ENCODE data around the gene UNKL. TPM values are rescaled to one million over a fixed set of nuclear protein-coding genes. Genes with fewer than 3 reads are reported as not detected.

Gene UNKL
- total RNA-seq, 4 donors from 2014 or later = 31.8 to 38.8 (median 35.8) TPM

- DNase-seq = no peak
- ATAC-seq = no peak
- H3K4me3 ChIP-seq = peak overlapping the region in 1 of 4 donors; percentile 44
- TF ChIP-seq CTCF (IDR thresholded peaks at IDR 0.05 in 4 of 5, conservative IDR thresholded peaks at IDR 0.05 in 1 of 5) (no peak), POLR2A (IDR thresholded peaks at IDR 0.05) (no peak)
- no peaks in the 10 kb centered on the region for H3K4me1 ChIP-seq
- no peaks in the 10 kb centered on the region for H3K9me3 ChIP-seq
- peak overlapping the region in 1 of 4 donors; percentile 51 for H3K27ac ChIP-seq
- in situ Hi-C loops (cut with MboI; ENCODE audit: low sequenced_read_pairs in 4 of 4) = no loop called here
- no peaks in the 10 kb centered on the region for H3K36me3 ChIP-seq
- H3K27me3 ChIP-seq = no peaks in the 10 kb centered on the region
- intact Hi-C loops (cut with DNase I; ENCODE audit: low total_unique reads) = no loop called here
Observed at GRCh38 chr16:1433263-1433560, 18.7 kb upstream of the UNKL start.

- Histone ChIP-seq H3K27ac (peak overlapping the region in 3 of 4 donors; percentile 27 to 51 (median 39)), H3K36me3 (no peaks in the 10 kb centered on the region), H3K4me1 (no peaks in the 10 kb centered on the region), H3K27me3 (no peaks in the 10 kb centered on the region), H3K9me3 (no peaks in the 10 kb centered on the region), H3K4me3 (peak overlapping the region in 3 of 4 donors; percentile 11 to 44 (median 13))
- no peak for DNase-seq
- in situ Hi-C loops (cut with MboI; ENCODE audit: low sequenced_read_pairs in 4 of 4) (no loop called here), intact Hi-C loops (cut with DNase I; ENCODE audit: low total_unique reads) (no loop called here)
- ATAC-seq = no peak
- TF ChIP-seq CTCF (IDR thresholded peaks at IDR 0.05 in 4 of 5, conservative IDR thresholded peaks at IDR 0.05 in 1 of 5) (no peak), POLR2A (IDR thresholded peaks at IDR 0.05) (no peak)
Observed at GRCh38 chr16:1432388-1433262, 18.1 kb upstream of the UNKL start.

- Histone ChIP-seq H3K9me3 (no peaks in the 10 kb centered on the region), H3K4me3 (peak overlapping the region in 1 of 4 donors; percentile 44), H3K36me3 (no peaks in the 10 kb centered on the region), H3K27ac (peak overlapping the region in 1 of 4 donors; percentile 51), H3K27me3 (no peaks in the 10 kb centered on the region), H3K4me1 (no peaks in the 10 kb centered on the region)
- DNase-seq (no peak), ATAC-seq (no peak)
- in situ Hi-C loops (cut with MboI; ENCODE audit: low sequenced_read_pairs in 4 of 4) = no loop called here
- intact Hi-C loops (cut with DNase I; ENCODE audit: low total_unique reads) = no loop called here
- no peak for TF ChIP-seq CTCF (IDR thresholded peaks at IDR 0.05 in 4 of 5, conservative IDR thresholded peaks at IDR 0.05 in 1 of 5)
- TF ChIP-seq POLR2A (IDR thresholded peaks at IDR 0.05) = no peak
Observed at GRCh38 chr16:1431497-1432270, 17.2 kb upstream of the UNKL start.

- ATAC-seq (no peak), DNase-seq (no peak)
- TF ChIP-seq CTCF (IDR thresholded peaks at IDR 0.05 in 4 of 5, conservative IDR thresholded peaks at IDR 0.05 in 1 of 5) = no peak
- no peak for TF ChIP-seq POLR2A (IDR thresholded peaks at IDR 0.05)
- no peaks in the 10 kb centered on the region for H3K27me3 ChIP-seq
- H3K27ac ChIP-seq = peak within 1 kb of the TSS in 1 of 4 donors; percentile 51
- H3K36me3 ChIP-seq = no peaks in the 10 kb centered on the region
- intact Hi-C loops (cut with DNase I; ENCODE audit: low total_unique reads) (no loop called here), in situ Hi-C loops (cut with MboI; ENCODE audit: low sequenced_read_pairs in 4 of 4) (no loop called here)
- no peak within 1 kb of the TSS for H3K4me3 ChIP-seq
- no peaks in the 10 kb centered on the region for H3K4me1 ChIP-seq
- H3K9me3 ChIP-seq = no peaks in the 10 kb centered on the region
Observed at GRCh38 chr16:1430759-1431496, 16.4 kb upstream of the UNKL start, which contains the start of gene PERCC1. TSS of gene PERCC1 (plus strand) at chr16:1431078. CDS start at chr16:1432594, 1,516 bp downstream.
